CD14-positive monocyte (primary cell): ENCODE results near the gene ZNF681. TPM values are rescaled to one million over a fixed set of nuclear protein-coding genes. Genes with fewer than 3 reads are reported as not detected.

Experiments
- DNase-seq, 3 donors: peaks; one replicate each; pipeline ENCODE4 v3.0.0-alpha.2; 2011 to 2022
- H2AFZ ChIP-seq: 2 replicates; pipeline ENCODE4 v1.6.0; 2012; ENCODE audit warnings: mild to moderate bottlenecking, low read depth, low read length, inconsistent platforms; ENCODE audit not compliant: insufficient read depth, poor library complexity, severe bottlenecking
- H3K27ac ChIP-seq, 2 donors: 1 replicate in 1 of 2; 2 replicates in 1 of 2; pipeline ENCODE4 v1.5.1; 2012 to 2013; ENCODE audit warnings: low read length in 2 of 2, control low read depth in 1 of 2, inconsistent platforms in 1 of 2, low read depth in 1 of 2, mild to moderate bottlenecking in 1 of 2
- H3K27me3 ChIP-seq, 2 donors: one replicate each; pipeline versions ENCODE4 v1.6.0 to v1.6.1; 2011 to 2013; ENCODE audit warnings: low read length in 2 of 2; ENCODE audit not compliant: control insufficient read depth in 2 of 2, insufficient read depth in 2 of 2
- H3K36me3 ChIP-seq, 2 donors: replicated peaks in 1 of 2; 1 replicate in 1 of 2; 2 replicates in 1 of 2; pipeline versions ENCODE4 v1.5.1 to v1.6.1; 2012 to 2013; ENCODE audit warnings: low read length in 2 of 2, control low read depth in 1 of 2, inconsistent platforms in 1 of 2, mild to moderate bottlenecking in 1 of 2; ENCODE audit not compliant: insufficient read depth in 2 of 2, control insufficient read depth in 1 of 2
- H3K4me1 ChIP-seq, 2 donors: 1 replicate in 1 of 2; 2 replicates in 1 of 2; pipeline versions ENCODE4 v1.5.1 to v1.6.1; 2012 to 2013; ENCODE audit warnings: low read length in 2 of 2, control low read depth in 1 of 2, inconsistent platforms in 1 of 2, mild to moderate bottlenecking in 1 of 2, moderate library complexity in 1 of 2; ENCODE audit not compliant: insufficient read depth in 2 of 2, control insufficient read depth in 1 of 2
- H3K4me2 ChIP-seq: replicated peaks from 2 replicates; pipeline ENCODE3; 2012; ENCODE audit warnings: low read length, moderate library complexity, mild to moderate bottlenecking; ENCODE audit not compliant: poor library complexity, severe bottlenecking; ENCODE audit errors: extremely low read depth
- H3K4me3 ChIP-seq, 3 experiments: fragments of 200-600 bp in 1 of 3; sonication (generic) in 1 of 3; replicated peaks in 1 of 3; 1 replicate in 2 of 3; 2 replicates in 1 of 3; pipeline ENCODE4 v1.5.1; 2011 to 2013; ENCODE audit warnings: low read length in 3 of 3, mild to moderate bottlenecking in 3 of 3, control low read depth in 2 of 3, low read depth in 2 of 3, inconsistent platforms in 1 of 3, moderate library complexity in 1 of 3
- H3K79me2 ChIP-seq: 2 replicates; pipeline ENCODE4 v1.6.0; 2012; ENCODE audit warnings: mild to moderate bottlenecking, control low read depth, inconsistent platforms, low read length, moderate library complexity; ENCODE audit not compliant: insufficient read depth
- H3K9ac ChIP-seq: 2 replicates; pipeline ENCODE4 v1.6.0; 2017; ENCODE audit warnings: low read length, mild to moderate bottlenecking; ENCODE audit not compliant: insufficient read depth, poor library complexity, severe bottlenecking
- H3K9me3 ChIP-seq, 2 donors: replicated peaks in 1 of 2; 1 replicate in 1 of 2; 2 replicates in 1 of 2; pipeline versions ENCODE4 v1.5.1 to v1.6.1; 2012 to 2013; ENCODE audit warnings: low read length in 2 of 2, control low read depth in 1 of 2; ENCODE audit not compliant: control insufficient read depth in 1 of 2, insufficient read depth in 1 of 2
- H4K20me1 ChIP-seq: 2 replicates; pipeline ENCODE4 v1.6.0; 2012; ENCODE audit warnings: mild to moderate bottlenecking, low read length, control low read depth, moderate library complexity; ENCODE audit not compliant: insufficient read depth
- H3K27ac Mint-ChIP-seq, 7 donors: one replicate each; pipeline ENCODE4 v1.8.0; 2020; ENCODE audit warnings: mild to moderate bottlenecking in 7 of 7, mixed read lengths in 7 of 7, moderate library complexity in 6 of 7, inconsistent platforms in 2 of 7
- H3K27me3 Mint-ChIP-seq, 3 donors: one replicate each; pipeline ENCODE4 v1.8.0; 2021 to 2022; ENCODE audit warnings: low read depth in 3 of 3, mild to moderate bottlenecking in 3 of 3, mixed read lengths in 3 of 3, moderate library complexity in 3 of 3, inconsistent platforms in 1 of 3
- H3K36me3 Mint-ChIP-seq, 2 donors: one replicate each; pipeline ENCODE4 v1.8.0; 2020; ENCODE audit warnings: mixed read lengths in 2 of 2, inconsistent platforms in 1 of 2, mild to moderate bottlenecking in 1 of 2
- H3K4me1 Mint-ChIP-seq: one replicate; pipeline ENCODE4 v1.8.0; 2020; ENCODE audit warnings: mild to moderate bottlenecking, mixed read lengths
- H3K4me3 Mint-ChIP-seq, 2 donors: one replicate each; pipeline ENCODE4 v1.8.0; 2020; ENCODE audit warnings: mild to moderate bottlenecking in 2 of 2, mixed read lengths in 2 of 2, moderate library complexity in 1 of 2
- H3K9me3 Mint-ChIP-seq, 7 donors: one replicate each; pipeline ENCODE4 v1.8.0; 2020 to 2022; ENCODE audit warnings: mixed read lengths in 7 of 7, mild to moderate bottlenecking in 6 of 7, moderate library complexity in 6 of 7, inconsistent platforms in 2 of 7
- WGBS: methylation state at CpG from one replicate; pipeline ENCODE4 v1.1.5; 2013; ENCODE audit warnings: missing lambda C conversion rate; ENCODE audit not compliant: insufficient coverage; 5-methylcytosine and 5-hydroxymethylcytosine counted together
- intact Hi-C, 2 donors: fragments of 100-400 bp; cut with micrococcal nuclease; formaldehyde crosslinking; loops; one replicate each; pipeline versions ENCODE4 v1.15.0 to v1.15.1; 2023
- polyA plus RNA-seq, 3 donors: library from polyadenylated mRNA; depleted of rRNA in 1 of 3; unstranded in 2 of 3; stranded (reverse) in 1 of 3; fragments of 300-500 nt in 2 of 3; fragments of >200 nt in 1 of 3; fragmentation: Illumina TruSeq in 2 of 3; gene quantifications; 1 replicate in 2 of 3; 2 replicates in 1 of 3; pipeline ENCODE4 v1.2.3, GENCODE V29; 2012 to 2021
- TF ChIP-seq, protein P1 (sequence below): fragments of 200-600 bp; IDR thresholded peaks from one replicate; pipeline ENCODE4 v1.8.0; 2022; ENCODE audit warnings: antibody characterized with exemption, mild to moderate bottlenecking

ZNF681 gene
- polyA plus RNA-seq, 3 donors: 0.04 to 0.19 (median 0.05) TPM

DNA sequence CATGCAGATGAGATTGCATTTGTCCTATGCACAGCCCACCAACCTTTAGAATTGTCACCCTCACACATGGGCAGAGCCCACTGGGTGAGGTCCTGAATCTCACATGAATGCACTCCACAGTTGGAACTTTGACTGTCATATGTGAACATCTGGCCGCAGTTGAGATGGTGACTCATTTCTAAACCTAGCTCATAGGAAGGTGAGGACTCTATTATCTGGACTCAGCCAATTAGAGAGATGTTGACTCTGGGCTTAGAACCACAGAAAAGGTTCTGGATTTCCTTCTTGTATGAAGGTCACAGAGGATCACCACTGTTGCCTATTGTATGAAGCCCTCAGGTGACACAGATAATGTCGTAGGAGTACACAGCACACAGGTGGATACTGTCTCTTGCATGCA lies 25.6 kb upstream of the ZNF681 start:
- Mint-ChIP-seq H3K4me1 (peaks cover 16% of the 10 kb centered on the region), H3K36me3 (peaks cover 4 to 11% of the 10 kb centered on the region in 2 donors), H3K27ac (no peak overlapping the region), H3K4me3 (no peak overlapping the region), H3K9me3 (peaks cover 21 to 71% (median 59%) of the 10 kb centered on the region in 7 donors), H3K27me3 (peaks cover 0 to 1% (median 0%) of the 10 kb centered on the region in 3 donors)
- no peaks in the 10 kb centered on the region for H3K79me2 ChIP-seq
- H2AFZ ChIP-seq: no peak overlapping the region
- intact Hi-C loops: no loop called here
- no peak for DNase-seq
- no peaks in the 10 kb centered on the region for H4K20me1 ChIP-seq
- H3K4me3 ChIP-seq: no peak overlapping the region
- H3K9me3 ChIP-seq: peaks cover 60 to 68% of the 10 kb centered on the region in 2 donors
- no CpG with 5 or more reads among the region's 2 CpGs for WGBS
- H3K9ac ChIP-seq: no peak overlapping the region
- no peak overlapping the region for H3K27ac ChIP-seq
- H3K36me3 ChIP-seq: no peaks in the 10 kb centered on the region
- H3K27me3 ChIP-seq: no peaks in the 10 kb centered on the region
- no peaks in the 10 kb centered on the region for H3K4me1 ChIP-seq
- TF ChIP-seq, protein P1, sequence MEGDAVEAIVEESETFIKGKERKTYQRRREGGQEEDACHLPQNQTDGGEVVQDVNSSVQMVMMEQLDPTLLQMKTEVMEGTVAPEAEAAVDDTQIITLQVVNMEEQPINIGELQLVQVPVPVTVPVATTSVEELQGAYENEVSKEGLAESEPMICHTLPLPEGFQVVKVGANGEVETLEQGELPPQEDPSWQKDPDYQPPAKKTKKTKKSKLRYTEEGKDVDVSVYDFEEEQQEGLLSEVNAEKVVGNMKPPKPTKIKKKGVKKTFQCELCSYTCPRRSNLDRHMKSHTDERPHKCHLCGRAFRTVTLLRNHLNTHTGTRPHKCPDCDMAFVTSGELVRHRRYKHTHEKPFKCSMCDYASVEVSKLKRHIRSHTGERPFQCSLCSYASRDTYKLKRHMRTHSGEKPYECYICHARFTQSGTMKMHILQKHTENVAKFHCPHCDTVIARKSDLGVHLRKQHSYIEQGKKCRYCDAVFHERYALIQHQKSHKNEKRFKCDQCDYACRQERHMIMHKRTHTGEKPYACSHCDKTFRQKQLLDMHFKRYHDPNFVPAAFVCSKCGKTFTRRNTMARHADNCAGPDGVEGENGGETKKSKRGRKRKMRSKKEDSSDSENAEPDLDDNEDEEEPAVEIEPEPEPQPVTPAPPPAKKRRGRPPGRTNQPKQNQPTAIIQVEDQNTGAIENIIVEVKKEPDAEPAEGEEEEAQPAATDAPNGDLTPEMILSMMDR: no peak
- no peak overlapping the region for H3K4me2 ChIP-seq

DNA sequence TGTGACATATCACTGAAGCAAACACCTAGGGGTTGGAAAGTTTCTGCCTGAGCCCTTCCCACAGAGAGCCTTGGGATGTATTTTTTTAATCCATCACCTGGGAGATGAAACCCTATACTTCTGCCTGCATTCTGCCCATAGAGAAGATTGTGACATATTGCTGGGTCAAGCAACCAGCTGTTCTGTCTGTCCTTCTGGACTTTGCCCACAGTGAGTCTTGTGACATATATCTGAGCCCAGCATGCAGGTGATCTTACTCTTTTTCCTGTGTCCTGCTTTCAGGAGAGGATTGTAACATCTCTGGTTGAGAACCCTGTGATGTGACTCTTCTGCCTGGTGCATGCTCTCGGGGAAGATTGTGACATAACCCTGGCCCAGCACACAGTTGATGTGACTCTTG lies 24.9 kb upstream of the ZNF681 start:
- Mint-ChIP-seq H3K27ac (no peak overlapping the region), H3K36me3 (peaks cover 6 to 13% of the 10 kb centered on the region in 2 donors), H3K4me3 (no peak overlapping the region), H3K4me1 (peaks cover 16% of the 10 kb centered on the region), H3K27me3 (peaks cover 0 to 4% (median 0%) of the 10 kb centered on the region in 3 donors), H3K9me3 (peaks cover 24 to 75% (median 60%) of the 10 kb centered on the region in 7 donors)
- TF ChIP-seq, protein P1: no peak
- no peak overlapping the region for H3K27ac ChIP-seq
- no peak for DNase-seq
- no peak overlapping the region for H3K9ac ChIP-seq
- H3K4me3 ChIP-seq: no peak overlapping the region
- no peaks in the 10 kb centered on the region for H3K79me2 ChIP-seq
- H4K20me1 ChIP-seq: no peaks in the 10 kb centered on the region
- H2AFZ ChIP-seq: no peak overlapping the region
- no peaks in the 10 kb centered on the region for H3K36me3 ChIP-seq
- H3K9me3 ChIP-seq: peaks cover 58 to 68% of the 10 kb centered on the region in 2 donors
- no peak overlapping the region for H3K4me2 ChIP-seq
- H3K27me3 ChIP-seq: no peaks in the 10 kb centered on the region
- no CpG with 5 or more reads among the region's 1 CpG for WGBS
- H3K4me1 ChIP-seq: no peaks in the 10 kb centered on the region
- intact Hi-C loops: no loop called here
